A673 (cell line): ENCODE results near the gene CABP4. TPM values are rescaled to one million over a fixed set of nuclear protein-coding genes. Genes with fewer than 3 reads are reported as not detected.

Source experiments
- BruUV-seq: library from RNA; stranded (reverse); fragments of 400-500 nt; replicated peaks from 2 replicates; lab custom pipeline; 2021; lab: Mats Ljungman, UMichigan
- CTCF ChIA-PET: fragments of 300-600 bp; sonication (Branson Sonifier 250); formaldehyde crosslinking; loops from one replicate; lab custom pipeline; 2022; ENCODE audit warnings: antibody characterized with exemption; lab: Charles Lee
- POLR2A ChIA-PET: fragments of 300-600 bp; sonication (Branson Sonifier 250); formaldehyde crosslinking; loops from one replicate; lab custom pipeline; 2022; ENCODE audit warnings: antibody characterized with exemption; ENCODE audit not compliant: low non-redundant PET; lab: Charles Lee
- DNase-seq: peaks from one replicate; pipeline ENCODE4 v3.0.0-alpha.2; 2015; ENCODE audit warnings: low spot score
- H3K27ac ChIP-seq: fragments of 200-600 bp; sonication (generic); 2 replicates; pipeline ENCODE4 v1.5.1; 2016; ENCODE audit warnings: mixed run types, low read depth, mild to moderate bottlenecking, mixed read lengths, antibody characterized with exemption, low read length; ENCODE audit not compliant: poor library complexity, severe bottlenecking
- H3K27me3 ChIP-seq: fragments of 200-600 bp; sonication (generic); replicated peaks from 2 replicates; pipeline ENCODE4 v1.6.1; 2017; ENCODE audit warnings: mixed run types, low read depth, mild to moderate bottlenecking, mixed read lengths, antibody characterized with exemption, low read length; ENCODE audit not compliant: insufficient read depth, poor library complexity
- H3K36me3 ChIP-seq: fragments of 200-600 bp; sonication (generic); 2 replicates; pipeline ENCODE4 v1.6.1; 2016; ENCODE audit warnings: mixed run types, mild to moderate bottlenecking, mixed read lengths, antibody characterized with exemption, low read length; ENCODE audit not compliant: insufficient read depth, poor library complexity, severe bottlenecking
- H3K4me1 ChIP-seq: fragments of 200-600 bp; sonication (generic); 2 replicates; pipeline ENCODE4 v1.6.1; 2017; ENCODE audit warnings: mixed run types, mild to moderate bottlenecking, mixed read lengths, antibody characterized with exemption, low read length; ENCODE audit not compliant: insufficient read depth, poor library complexity, severe bottlenecking
- H3K4me3 ChIP-seq: fragments of 200-600 bp; sonication (generic); 2 replicates; pipeline ENCODE4 v1.5.1; 2016; ENCODE audit warnings: low read depth, mixed run types, mild to moderate bottlenecking, mixed read lengths, low read length; ENCODE audit not compliant: poor library complexity, severe bottlenecking
- H3K9me3 ChIP-seq: fragments of 200-600 bp; sonication (generic); 2 replicates; pipeline ENCODE4 v1.6.1; 2016; ENCODE audit warnings: mixed run types, low read depth, mild to moderate bottlenecking, mixed read lengths, antibody characterized with exemption, low read length; ENCODE audit not compliant: poor library complexity, severe bottlenecking
- EZH2 ChIP-seq: fragments of 200-600 bp; sonication (generic); IDR thresholded peaks from 2 replicates; pipeline ENCODE4 v1.6.1; 2017; ENCODE audit warnings: borderline replicate concordance, low read depth, mild to moderate bottlenecking, mixed read lengths, antibody characterized with exemption, low read length; ENCODE audit not compliant: poor library complexity, severe bottlenecking
- intact Hi-C: fragments of 100-400 bp; cut with micrococcal nuclease; formaldehyde crosslinking; loops from one replicate; pipeline ENCODE4 v1.10.0; 2022; ENCODE audit not compliant: unreplicated experiment
- total RNA-seq: library from RNA; stranded (reverse); gene quantifications from 2 replicates; pipeline ENCODE4 v1.2.3, GENCODE V29; 2021
- TF ChIP-seq, protein P1 (sequence below): fragments of 300-800, 200-600 bp; sonication (generic); conservative IDR thresholded peaks from 2 replicates; pipeline ENCODE4 v1.5.1; 2017; ENCODE audit warnings: low read depth, mild to moderate bottlenecking, antibody characterized with exemption, low read length, moderate library complexity, mixed read lengths

CABP4 gene
- total RNA-seq, 1 experiment from 2014 or later: not detected

DNA sequence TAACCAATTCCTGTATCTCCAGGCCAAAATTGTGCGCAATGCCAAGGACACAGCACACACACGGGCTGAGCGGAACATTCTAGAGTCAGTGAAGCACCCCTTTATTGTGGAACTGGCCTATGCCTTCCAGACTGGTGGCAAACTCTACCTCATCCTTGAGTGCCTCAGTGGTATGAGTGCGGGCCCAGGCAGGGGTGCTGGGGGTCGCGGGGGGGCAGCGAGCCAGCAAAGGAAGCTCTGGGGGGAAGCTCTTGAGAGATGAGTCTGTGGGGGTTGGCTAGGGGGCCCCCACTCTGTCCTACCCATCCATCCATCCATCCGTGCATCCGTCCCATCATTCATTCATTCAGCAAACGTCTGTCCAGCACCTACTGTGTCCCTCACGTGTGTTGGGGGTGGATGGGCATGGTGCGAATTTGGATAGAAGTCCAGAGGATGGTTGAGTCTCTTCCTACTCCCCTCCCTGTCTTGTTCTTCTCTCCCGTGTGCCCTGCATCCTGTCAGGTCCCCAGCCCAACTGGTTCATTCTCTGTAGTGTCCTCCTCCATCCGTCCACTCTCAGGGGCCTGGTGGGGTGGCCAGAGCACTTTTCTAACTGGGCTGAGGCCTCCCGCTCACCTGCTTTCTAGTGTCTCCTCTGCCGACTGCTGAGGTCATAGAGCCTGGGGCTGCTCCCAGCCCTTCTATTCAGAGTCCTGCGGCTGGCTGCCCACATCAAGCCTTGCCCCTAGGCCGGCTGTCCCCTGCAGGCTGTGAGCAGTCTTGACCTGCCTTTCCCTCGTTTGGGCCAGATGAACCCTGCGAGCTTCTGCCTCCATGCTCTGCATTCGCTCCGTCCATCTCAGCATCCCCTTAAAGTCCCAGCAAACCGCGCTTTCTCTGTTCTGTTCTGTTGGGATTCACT is 23.6 kb upstream of the CABP4 start:
- H3K27ac ChIP-seq: no peak overlapping the region
- H3K4me3 ChIP-seq: no peak overlapping the region
- H3K36me3 ChIP-seq: peaks cover 21% of the 10 kb centered on the region
- BruUV-seq: no TSS peak
- no peak for DNase-seq
- no peaks in the 10 kb centered on the region for H3K9me3 ChIP-seq
- TF ChIP-seq, protein P1, sequence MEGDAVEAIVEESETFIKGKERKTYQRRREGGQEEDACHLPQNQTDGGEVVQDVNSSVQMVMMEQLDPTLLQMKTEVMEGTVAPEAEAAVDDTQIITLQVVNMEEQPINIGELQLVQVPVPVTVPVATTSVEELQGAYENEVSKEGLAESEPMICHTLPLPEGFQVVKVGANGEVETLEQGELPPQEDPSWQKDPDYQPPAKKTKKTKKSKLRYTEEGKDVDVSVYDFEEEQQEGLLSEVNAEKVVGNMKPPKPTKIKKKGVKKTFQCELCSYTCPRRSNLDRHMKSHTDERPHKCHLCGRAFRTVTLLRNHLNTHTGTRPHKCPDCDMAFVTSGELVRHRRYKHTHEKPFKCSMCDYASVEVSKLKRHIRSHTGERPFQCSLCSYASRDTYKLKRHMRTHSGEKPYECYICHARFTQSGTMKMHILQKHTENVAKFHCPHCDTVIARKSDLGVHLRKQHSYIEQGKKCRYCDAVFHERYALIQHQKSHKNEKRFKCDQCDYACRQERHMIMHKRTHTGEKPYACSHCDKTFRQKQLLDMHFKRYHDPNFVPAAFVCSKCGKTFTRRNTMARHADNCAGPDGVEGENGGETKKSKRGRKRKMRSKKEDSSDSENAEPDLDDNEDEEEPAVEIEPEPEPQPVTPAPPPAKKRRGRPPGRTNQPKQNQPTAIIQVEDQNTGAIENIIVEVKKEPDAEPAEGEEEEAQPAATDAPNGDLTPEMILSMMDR: no peak
- no peak for TF ChIP-seq EZH2
- ChIA-PET POLR2A (no interaction called here), CTCF (no interaction called here)
- peaks cover 11% of the 10 kb centered on the region for H3K4me1 ChIP-seq
- intact Hi-C loops: no loop called here
- H3K27me3 ChIP-seq: no peaks in the 10 kb centered on the region

DNA sequence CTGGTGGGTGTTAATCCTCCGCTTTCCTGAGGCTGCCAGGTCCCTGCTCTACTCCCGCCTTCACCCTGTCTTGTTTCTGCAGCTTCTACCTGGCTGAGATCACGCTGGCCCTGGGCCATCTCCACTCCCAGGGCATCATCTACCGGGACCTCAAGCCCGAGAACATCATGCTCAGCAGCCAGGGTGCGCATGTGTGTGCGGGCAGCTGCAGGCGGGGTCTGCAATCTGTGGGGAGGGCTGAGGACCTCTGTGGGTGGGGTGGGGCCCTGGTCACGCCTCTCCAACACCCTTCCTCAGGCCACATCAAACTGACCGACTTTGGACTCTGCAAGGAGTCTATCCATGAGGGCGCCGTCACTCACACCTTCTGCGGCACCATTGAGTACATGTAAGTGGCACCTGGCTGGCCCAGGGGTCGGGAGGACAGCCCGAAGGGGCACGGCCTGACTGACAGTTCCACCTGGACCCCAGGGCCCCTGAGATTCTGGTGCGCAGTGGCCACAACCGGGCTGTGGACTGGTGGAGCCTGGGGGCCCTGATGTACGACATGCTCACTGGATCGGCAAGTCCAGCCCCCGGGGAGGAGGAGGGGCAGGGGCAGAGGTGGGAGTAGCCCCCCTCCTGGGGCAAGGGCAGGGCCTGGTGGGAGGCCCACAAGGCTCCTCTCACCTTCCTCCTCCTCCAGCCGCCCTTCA is 22.4 kb upstream of the CABP4 start:
- intact Hi-C loops: no loop called here
- no peak overlapping the region for H3K27ac ChIP-seq
- peaks cover 8% of the 10 kb centered on the region for H3K4me1 ChIP-seq
- H3K27me3 ChIP-seq: no peaks in the 10 kb centered on the region
- ChIA-PET CTCF (no interaction called here), POLR2A (no interaction called here)
- H3K36me3 ChIP-seq: peaks cover 26% of the 10 kb centered on the region
- BruUV-seq: no TSS peak
- no peak for TF ChIP-seq EZH2
- TF ChIP-seq, protein P1: no peak
- no peak for DNase-seq
- no peak overlapping the region for H3K4me3 ChIP-seq
- no peaks in the 10 kb centered on the region for H3K9me3 ChIP-seq

DNA sequence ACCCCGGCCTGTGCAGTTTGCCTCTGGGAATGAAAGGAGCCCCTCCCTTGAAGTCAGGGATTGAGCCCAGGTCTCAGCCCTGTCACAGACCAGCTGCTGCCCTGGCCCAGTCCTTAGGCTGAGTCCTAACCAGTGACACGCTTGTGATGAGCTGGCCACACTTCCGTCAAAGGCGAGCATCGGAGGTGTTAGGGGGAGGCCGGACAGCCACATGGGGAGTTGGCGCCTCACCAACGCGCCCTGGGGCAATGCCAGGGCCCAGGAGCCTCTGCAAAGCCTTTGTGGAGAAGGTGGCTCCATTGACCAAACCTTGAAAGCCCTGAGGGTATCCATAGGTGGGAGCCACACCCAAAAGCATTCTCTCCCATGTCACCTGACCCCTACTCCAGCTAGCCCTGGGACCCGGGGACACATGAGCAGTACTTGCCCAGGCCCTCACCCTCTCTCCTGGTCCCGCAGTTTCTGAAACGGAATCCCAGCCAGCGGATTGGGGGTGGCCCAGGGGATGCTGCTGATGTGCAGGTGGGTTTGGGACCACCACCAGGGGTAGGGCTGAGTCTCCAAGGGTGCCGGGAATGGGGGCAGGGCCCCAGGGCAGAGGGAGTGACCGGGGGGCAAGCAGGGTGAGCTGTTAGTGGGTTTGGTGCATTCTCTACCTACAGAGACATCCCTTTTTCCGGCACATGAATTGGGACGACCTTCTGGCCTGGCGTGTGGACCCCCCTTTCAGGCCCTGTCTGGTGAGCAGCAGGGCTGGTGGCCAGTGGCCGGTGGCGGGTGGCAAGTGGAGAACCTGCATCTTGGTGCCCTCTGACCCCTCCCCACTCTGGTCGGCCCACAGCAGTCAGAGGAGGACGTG is 21.4 kb upstream of the CABP4 start:
- no peak for DNase-seq
- H3K4me1 ChIP-seq: peaks cover 8% of the 10 kb centered on the region
- no peaks in the 10 kb centered on the region for H3K9me3 ChIP-seq
- POLR2A ChIA-PET: no interaction called here
- no peaks in the 10 kb centered on the region for H3K27me3 ChIP-seq
- TF ChIP-seq, protein P1: no peak
- TF ChIP-seq EZH2: no peak
- H3K4me3 ChIP-seq: no peak overlapping the region
- H3K36me3 ChIP-seq: peaks cover 33% of the 10 kb centered on the region
- intact Hi-C loops: no loop called here
- CTCF ChIA-PET: no interaction called here
- no peak overlapping the region for H3K27ac ChIP-seq
- no TSS peak for BruUV-seq
